HAP-1 (cell line): ENCODE measurements around the gene SLC26A3.
"Not testable (repeated sequence)": the region's sequence is repeated elsewhere in the genome, so short reads cannot be mapped to it uniquely, and the experiment has no call there.

Experiments
- DNase-seq, 2 experiments: peaks; one replicate each; pipeline ENCODE4 v3.0.0-alpha.2; 2016 to 2020; ENCODE audit warnings: low spot score in 2 of 2
- H3K27me3 ChIP-seq: fragments of 250-450 bp; sonication (Bioruptor Pico); 2 replicates; pipeline ENCODE4 v1.5.1; 2020; ENCODE audit warnings: low read depth, mild to moderate bottlenecking, moderate library complexity
- H3K36me3 ChIP-seq: fragments of 250-450 bp; sonication (Bioruptor Pico); replicated peaks from 2 replicates; pipeline ENCODE4 v1.5.1; 2020; ENCODE audit warnings: mild to moderate bottlenecking
- H3K4me1 ChIP-seq: fragments of 250-450 bp; sonication (Bioruptor Pico); 2 replicates; pipeline ENCODE4 v1.5.1; 2020; ENCODE audit warnings: mild to moderate bottlenecking
- H3K4me3 ChIP-seq: fragments of 250-450 bp; sonication (Bioruptor Pico); 2 replicates; pipeline ENCODE4 v1.5.1; 2020; ENCODE audit warnings: mild to moderate bottlenecking, moderate library complexity
- H3K9me3 ChIP-seq: fragments of 250-450 bp; sonication (Bioruptor Pico); 2 replicates; pipeline ENCODE4 v1.5.1; 2020; ENCODE audit warnings: mild to moderate bottlenecking, moderate library complexity
- in situ Hi-C: fragments of 300-500 bp; cut with MboI; formaldehyde crosslinking; loops from 3 replicates; pipeline ENCODE4 v1.14.3; 2020; ENCODE audit warnings: low sequenced_read_pairs, inconsistent platforms, mixed read lengths

SLC26A3 gene

GRCh38 chr7:107803009-107803610 is at the start of gene SLC26A3:
Gene SLC26A3, minus strand, starts transcription at chr7:107803223. Its CDS starts 8,714 bp downstream, at chr7:107794509.
- Histone ChIP-seq H3K4me1 (no peaks in the 10 kb centered on the region), H3K36me3 (no peaks in the 10 kb centered on the region), H3K4me3 (no peak within 1 kb of the TSS), H3K27me3 (no peaks in the 10 kb centered on the region), H3K9me3 (no peaks in the 10 kb centered on the region)
- in situ Hi-C loops, result no loop called here
- no peak for DNase-seq

DNA sequence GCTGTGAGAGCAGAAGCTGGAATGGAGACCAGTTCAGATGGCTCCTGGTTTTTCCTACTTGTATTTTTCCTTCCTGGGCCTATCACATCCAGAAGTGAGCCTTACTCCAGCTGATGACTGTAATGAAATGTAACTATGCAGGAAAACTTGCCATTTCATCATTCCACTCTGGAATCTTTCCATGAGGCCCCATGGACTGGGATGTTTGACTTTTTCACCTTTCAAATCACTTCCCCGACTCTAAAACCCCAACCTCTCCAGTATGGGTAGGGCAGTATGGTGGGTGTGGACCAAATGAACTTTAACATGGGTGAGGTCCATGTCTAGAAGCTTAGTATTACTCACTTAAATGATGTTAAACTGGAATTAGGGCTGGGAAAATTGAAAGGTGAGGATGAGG is 47.6 kb upstream of the SLC26A3 start:
- no peak overlapping the region for H3K4me3 ChIP-seq
- no peaks in the 10 kb centered on the region for H3K9me3 ChIP-seq
- H3K4me1 ChIP-seq, result no peaks in the 10 kb centered on the region
- no peak for DNase-seq
- in situ Hi-C loops, result loop anchor here (25.0 kb wide), 1 partner anchor 663 kb away; no protein-coding TSS in a partner anchor
- H3K36me3 ChIP-seq, result no peaks in the 10 kb centered on the region; the same call in 1 of the 2 replicates
- H3K27me3 ChIP-seq, result peaks cover 2% of the 10 kb centered on the region; the same call in 1 of the 2 replicates

- no peak for DNase-seq
- no peaks in the 10 kb centered on the region for H3K9me3 ChIP-seq
- H3K27me3 ChIP-seq, result peaks cover 2% of the 10 kb centered on the region; the same call in 1 of the 2 replicates
- no peaks in the 10 kb centered on the region; the same call in 1 of the 2 replicates for H3K36me3 ChIP-seq
- H3K4me3 ChIP-seq, result no peak overlapping the region
- H3K4me1 ChIP-seq, result no peaks in the 10 kb centered on the region
- in situ Hi-C loops, result loop anchor here (25.0 kb wide), 1 partner anchor 663 kb away; no protein-coding TSS in a partner anchor
Measured at GRCh38 chr7:107850216-107850615, 47.2 kb upstream of the SLC26A3 start.

- in situ Hi-C loops, H3K4me1 ChIP-seq, H3K9me3 ChIP-seq, DNase-seq, H3K27me3 ChIP-seq, H3K4me3 ChIP-seq, H3K36me3 ChIP-seq: not testable (repeated sequence)
Measured at GRCh38 chr7:107848211-107848610, 45.2 kb upstream of the SLC26A3 start.

- in situ Hi-C loops, H3K36me3 ChIP-seq, H3K9me3 ChIP-seq, H3K4me1 ChIP-seq, H3K27me3 ChIP-seq, H3K4me3 ChIP-seq, DNase-seq: not testable (repeated sequence)
Measured at GRCh38 chr7:107847836-107848175, 44.8 kb upstream of the SLC26A3 start.

GRCh38 chr7:107847168-107847835 is 44.3 kb upstream of the SLC26A3 start:
- in situ Hi-C loops, result no loop called here
- no peak for DNase-seq

DNA sequence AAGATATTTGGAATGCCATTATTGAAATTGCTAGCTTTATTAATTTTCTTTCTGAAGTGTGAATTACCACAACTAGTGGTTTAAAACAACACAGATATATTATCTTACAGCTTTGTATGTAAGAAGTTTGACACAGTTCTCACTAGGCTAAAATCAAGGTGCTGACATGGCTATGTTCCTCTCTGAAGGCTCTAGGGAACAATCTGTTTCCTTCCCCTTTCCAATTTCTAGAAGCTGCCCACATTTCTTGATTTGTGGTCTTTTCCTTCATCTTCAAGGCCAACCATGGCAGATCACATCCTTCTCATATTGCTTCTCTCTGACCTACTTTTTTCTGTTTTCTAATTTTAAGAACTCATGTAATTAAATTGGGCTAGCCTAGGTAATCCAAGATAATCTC is 43.3 kb upstream of the SLC26A3 start:
- no peaks in the 10 kb centered on the region for H3K4me1 ChIP-seq
- 0 out of 2 replicates have a peak, but pooled peaks cover 2% of the 10 kb centered on the region for H3K27me3 ChIP-seq
- DNase-seq, result no peak
- H3K4me3 ChIP-seq, result no peak overlapping the region
- in situ Hi-C loops, result no loop called here
- no peaks in the 10 kb centered on the region for H3K9me3 ChIP-seq
- H3K36me3 ChIP-seq, result no peaks in the 10 kb centered on the region; the same call in 1 of the 2 replicates

More at GRCh38 chr7:107847168-107847835, 44.3 kb upstream of the SLC26A3 start:
- H3K9me3 ChIP-seq, result no peaks in the 10 kb centered on the region
- H3K36me3 ChIP-seq, result no peaks in the 10 kb centered on the region; the same call in 1 of the 2 replicates
- no peak overlapping the region for H3K4me3 ChIP-seq
- 0 out of 2 replicates have a peak, but pooled peaks cover 2% of the 10 kb centered on the region for H3K27me3 ChIP-seq
- H3K4me1 ChIP-seq, result no peaks in the 10 kb centered on the region

DNA sequence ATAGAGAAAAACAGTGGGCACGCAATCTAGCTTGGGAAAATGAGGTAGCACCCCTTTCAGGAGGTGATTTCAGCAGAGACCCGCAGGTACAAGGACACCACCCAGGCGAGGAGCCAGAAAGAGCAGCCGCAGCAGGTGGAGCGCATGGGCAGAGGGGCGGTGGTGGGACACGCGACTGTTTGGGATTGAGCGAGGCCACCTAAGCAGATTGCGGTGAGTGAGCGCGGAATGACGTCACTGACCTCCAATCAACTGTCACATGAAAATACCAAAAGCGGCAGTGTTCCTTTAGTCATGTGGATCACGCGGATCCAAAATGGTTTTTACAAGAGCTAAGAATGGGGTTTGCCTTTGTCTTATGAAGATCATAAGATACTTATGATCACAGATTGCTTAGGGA is 40.2 kb upstream of the SLC26A3 start:
- Histone ChIP-seq H3K9me3 (no peaks in the 10 kb centered on the region), H3K4me1 (no peaks in the 10 kb centered on the region), H3K4me3 (no peak overlapping the region), H3K27me3 (no peaks in the 10 kb centered on the region; the same call in 1 of the 2 replicates), H3K36me3 (no peaks in the 10 kb centered on the region; the same call in 1 of the 2 replicates)
- in situ Hi-C loops, result no loop called here
- no peak for DNase-seq

DNA sequence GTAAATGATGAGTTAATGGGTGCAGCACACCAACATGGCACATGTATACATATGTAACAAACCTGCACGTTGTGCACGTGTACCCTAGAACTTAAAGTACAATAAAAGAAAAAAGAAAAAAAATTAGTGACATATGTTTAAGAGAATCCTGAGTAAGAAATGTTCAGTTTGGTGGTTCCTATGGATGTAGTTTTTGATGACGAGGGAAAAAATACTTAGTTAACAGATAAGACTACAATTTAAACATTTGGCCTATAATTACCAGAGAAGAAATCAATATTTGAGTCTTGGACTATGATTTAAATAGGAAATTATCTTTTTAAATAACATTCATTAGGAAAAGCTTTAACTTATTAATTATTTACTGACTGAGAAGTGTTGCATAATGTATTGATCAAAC is 39.2 kb upstream of the SLC26A3 start:
- in situ Hi-C loops, result no loop called here

DNA sequence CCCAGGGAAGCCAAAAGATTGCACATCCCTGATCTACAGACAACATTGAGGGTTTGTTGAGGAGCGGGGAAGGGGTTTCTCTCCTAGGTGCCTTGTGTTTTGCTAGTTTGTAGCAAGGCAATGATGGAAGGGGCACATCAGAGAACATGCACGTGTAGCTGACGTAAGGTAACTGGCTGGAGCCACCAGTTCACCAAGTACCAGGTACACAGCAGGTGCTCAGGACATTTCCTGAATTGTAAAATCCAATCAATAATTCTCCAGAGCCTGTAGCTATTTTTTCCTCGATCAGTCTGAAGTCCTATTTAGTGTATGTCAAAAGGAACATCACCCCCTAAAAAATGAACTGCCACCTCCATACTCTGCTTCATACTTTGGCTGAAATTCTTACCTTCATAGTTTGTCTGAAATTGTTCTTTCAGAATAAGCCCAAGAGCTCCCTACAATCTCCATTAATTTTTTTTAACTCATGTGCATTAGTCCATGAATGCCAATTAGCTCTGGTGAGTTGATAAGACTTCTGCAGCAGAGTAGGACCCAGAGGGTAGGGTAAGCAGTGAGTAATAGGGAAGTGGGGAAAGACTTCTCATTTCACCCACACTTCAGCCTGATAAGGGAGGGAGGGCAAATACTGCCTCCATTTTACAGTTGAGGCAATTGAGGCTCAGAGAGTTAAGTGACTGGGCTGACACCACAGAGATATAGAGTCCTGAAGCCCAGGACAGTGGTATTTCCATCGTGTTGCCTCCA is 36.0 kb upstream of the SLC26A3 start:
- in situ Hi-C loops, result no loop called here
- H3K27me3 ChIP-seq, result peaks cover 13% of the 10 kb centered on the region
- no peaks in the 10 kb centered on the region for H3K9me3 ChIP-seq
- no peaks in the 10 kb centered on the region for H3K36me3 ChIP-seq
- DNase-seq, result no peak
- no peak overlapping the region for H3K4me3 ChIP-seq
- H3K4me1 ChIP-seq, result no peaks in the 10 kb centered on the region

More for the DNA sequence above, 39.2 kb upstream of the SLC26A3 start:
- Histone ChIP-seq H3K4me3 (no peak overlapping the region), H3K27me3 (no peaks in the 10 kb centered on the region; the same call in none of the 2 replicates), H3K4me1 (no peaks in the 10 kb centered on the region), H3K36me3 (no peaks in the 10 kb centered on the region; the same call in 1 of the 2 replicates), H3K9me3 (no peaks in the 10 kb centered on the region)
- no peak for DNase-seq

- DNase-seq, result no peak
- Histone ChIP-seq H3K4me3 (no peak overlapping the region), H3K36me3 (no peaks in the 10 kb centered on the region), H3K4me1 (no peaks in the 10 kb centered on the region), H3K9me3 (no peaks in the 10 kb centered on the region), H3K27me3 (peaks cover 14% of the 10 kb centered on the region)
- in situ Hi-C loops, result no loop called here
Measured at GRCh38 chr7:107838024-107838601, 35.1 kb upstream of the SLC26A3 start.

DNA sequence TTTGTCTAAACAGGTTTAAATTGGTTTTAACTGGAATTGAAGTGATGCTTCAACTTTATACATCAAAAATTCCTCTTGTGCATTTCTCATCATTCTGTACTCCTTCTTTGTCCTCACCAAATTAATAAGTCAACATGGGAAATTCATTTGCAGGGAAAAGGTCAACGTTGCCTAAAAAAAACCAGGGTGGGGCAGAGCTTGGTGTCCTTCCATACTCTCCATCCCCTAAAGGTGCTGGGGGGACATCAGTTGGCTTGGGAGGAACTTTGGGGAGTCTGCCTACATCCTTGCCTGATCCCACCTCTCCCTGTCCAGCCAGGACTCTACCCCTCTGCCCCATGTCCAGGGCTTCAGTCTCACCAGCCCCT is 34.1 kb upstream of the SLC26A3 start:
- Histone ChIP-seq H3K4me1 (no peaks in the 10 kb centered on the region), H3K9me3 (no peaks in the 10 kb centered on the region), H3K27me3 (peaks cover 14% of the 10 kb centered on the region), H3K36me3 (no peaks in the 10 kb centered on the region), H3K4me3 (no peak overlapping the region)
- no peak for DNase-seq
- in situ Hi-C loops, result no loop called here

DNA sequence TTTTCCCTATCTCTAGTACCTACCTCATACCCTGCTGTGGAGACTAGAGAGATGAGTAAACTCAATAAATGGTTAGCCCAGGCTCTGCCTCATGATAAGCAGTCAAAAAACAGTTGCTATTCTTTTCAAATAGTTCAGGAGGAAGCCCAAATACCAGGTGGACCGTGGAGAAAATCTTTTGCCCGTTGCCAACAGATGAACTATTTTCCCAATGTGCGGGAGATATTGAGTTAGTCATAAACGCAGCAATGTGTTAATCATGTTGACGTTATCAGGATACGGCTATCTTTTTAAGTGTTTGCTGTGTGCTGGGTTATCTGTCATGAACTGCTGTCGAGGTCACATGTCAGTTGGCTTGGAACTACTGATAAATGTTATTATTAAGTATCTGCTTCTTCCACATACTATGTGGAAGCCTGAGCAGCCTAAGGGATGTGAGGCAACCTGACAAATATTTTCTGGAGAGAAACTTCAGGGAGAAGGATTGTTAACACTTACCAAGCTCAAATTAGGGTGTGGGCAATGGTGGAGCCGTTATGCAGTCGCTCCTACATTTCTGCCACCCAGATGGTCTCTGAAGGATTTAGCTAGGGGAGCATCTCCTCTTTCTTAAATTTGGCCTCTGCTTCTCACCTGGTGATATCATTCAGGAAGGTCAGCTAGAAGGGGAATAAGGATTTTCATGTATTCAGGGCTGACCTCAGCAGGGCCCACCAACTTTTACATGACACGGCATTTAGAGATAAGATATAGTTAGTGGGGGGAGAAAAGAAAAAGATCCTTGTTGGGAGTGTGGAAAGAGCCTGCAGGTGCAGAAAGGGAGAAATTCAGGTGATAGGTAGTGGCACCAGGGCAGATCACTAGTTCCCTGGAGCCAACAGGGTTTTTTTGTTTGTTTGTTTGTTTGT is 33.5 kb upstream of the SLC26A3 start:
- no peak for DNase-seq
- Histone ChIP-seq H3K27me3 (peaks cover 14% of the 10 kb centered on the region), H3K9me3 (no peaks in the 10 kb centered on the region), H3K4me3 (no peak overlapping the region), H3K36me3 (no peaks in the 10 kb centered on the region), H3K4me1 (no peaks in the 10 kb centered on the region)
- in situ Hi-C loops, result no loop called here
